OCI-LY1 (cell line): ENCODE results near the gene MC1R.

Experiments
- EZH2 ChIP-seq: fragments of 200-600 bp; sonication (generic), shearing (Covaris generic); IDR thresholded peaks from 2 replicates; pipeline ENCODE4 v1.8.0; 2017; ENCODE audit warnings: borderline replicate concordance, mixed run types, mild to moderate bottlenecking, antibody characterized with exemption, low read length, moderate library complexity, mixed read lengths
- TF ChIP-seq, protein P1 (sequence below): fragments of 200-600 bp; sonication (generic), shearing (Covaris generic); IDR thresholded peaks from 2 replicates; pipeline ENCODE4 v1.5.1; 2017; ENCODE audit warnings: mild to moderate bottlenecking, antibody characterized with exemption, low read length, moderate library complexity, mixed read lengths

DNA sequence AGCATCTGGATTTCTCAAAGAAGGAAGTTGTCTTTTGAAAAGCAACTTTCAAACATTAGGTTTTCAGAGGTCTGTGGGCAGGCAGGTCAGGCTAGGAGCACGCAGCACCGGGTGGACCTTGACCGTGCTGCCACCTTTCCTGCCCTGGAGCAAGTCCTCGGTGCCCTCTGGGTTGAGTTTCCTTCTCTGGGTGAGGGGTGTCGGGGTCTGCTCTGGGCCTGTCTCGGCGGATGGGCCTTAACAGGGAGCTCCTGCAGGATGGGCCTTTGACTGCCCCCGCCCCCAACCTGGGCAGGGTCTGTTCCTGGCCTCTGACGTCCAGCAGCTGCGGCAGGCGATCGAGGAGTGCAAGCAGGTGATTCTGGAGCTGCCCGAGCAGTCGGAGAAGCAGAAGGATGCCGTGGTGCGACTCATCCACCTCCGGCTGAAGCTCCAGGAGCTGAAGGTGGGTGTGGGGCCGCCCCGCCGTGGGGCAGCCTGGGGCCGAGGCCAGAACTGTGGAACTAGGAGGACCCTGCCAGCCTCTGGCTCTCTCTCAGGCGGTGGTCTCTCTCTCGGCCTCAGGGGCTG, 38.6 kb downstream of the MC1R start:
- TF ChIP-seq, protein P1, sequence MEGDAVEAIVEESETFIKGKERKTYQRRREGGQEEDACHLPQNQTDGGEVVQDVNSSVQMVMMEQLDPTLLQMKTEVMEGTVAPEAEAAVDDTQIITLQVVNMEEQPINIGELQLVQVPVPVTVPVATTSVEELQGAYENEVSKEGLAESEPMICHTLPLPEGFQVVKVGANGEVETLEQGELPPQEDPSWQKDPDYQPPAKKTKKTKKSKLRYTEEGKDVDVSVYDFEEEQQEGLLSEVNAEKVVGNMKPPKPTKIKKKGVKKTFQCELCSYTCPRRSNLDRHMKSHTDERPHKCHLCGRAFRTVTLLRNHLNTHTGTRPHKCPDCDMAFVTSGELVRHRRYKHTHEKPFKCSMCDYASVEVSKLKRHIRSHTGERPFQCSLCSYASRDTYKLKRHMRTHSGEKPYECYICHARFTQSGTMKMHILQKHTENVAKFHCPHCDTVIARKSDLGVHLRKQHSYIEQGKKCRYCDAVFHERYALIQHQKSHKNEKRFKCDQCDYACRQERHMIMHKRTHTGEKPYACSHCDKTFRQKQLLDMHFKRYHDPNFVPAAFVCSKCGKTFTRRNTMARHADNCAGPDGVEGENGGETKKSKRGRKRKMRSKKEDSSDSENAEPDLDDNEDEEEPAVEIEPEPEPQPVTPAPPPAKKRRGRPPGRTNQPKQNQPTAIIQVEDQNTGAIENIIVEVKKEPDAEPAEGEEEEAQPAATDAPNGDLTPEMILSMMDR = no peak
- TF ChIP-seq EZH2 = no peak
